MCF 10A (cell line): Measurements from ENCODE around the gene PDHX. TPM values are rescaled to one million over a fixed set of nuclear protein-coding genes. Genes with fewer than 3 reads are reported as not detected.

Experiments used
- BruUV-seq: library from RNA; stranded (reverse); fragments of 400-500 nt; replicated peaks from 2 replicates; lab custom pipeline; 2021; lab: Mats Ljungman, UMichigan
- CTCF ChIA-PET: fragments of 300-600 bp; sonication (Branson Sonifier 250); formaldehyde crosslinking; extraction: SDS; loops from one replicate; lab custom pipeline; 2021; ENCODE audit warnings: antibody characterized with exemption, inconsistent platforms; lab: Yijun Ruan, JAX
- POLR2A ChIA-PET: fragments of 300-600, 350-650 bp; sonication (Branson Sonifier 250); formaldehyde crosslinking; extraction: SDS; loops from one replicate; lab custom pipeline; 2020; ENCODE audit warnings: antibody characterized with exemption, inconsistent platforms; lab: Yijun Ruan, JAX
- DNase-seq: peaks from one replicate; pipeline ENCODE4 v3.0.0-alpha.2; 2018; ENCODE audit not compliant: unreplicated experiment
- H3K27ac Mint-ChIP-seq: one replicate; pipeline ENCODE4 v1.8.0; 2022; ENCODE audit warnings: mild to moderate bottlenecking, low read depth, mixed read lengths; ENCODE audit not compliant: unreplicated experiment
- H3K27me3 Mint-ChIP-seq: one replicate; pipeline ENCODE4 v1.8.0; 2022; ENCODE audit warnings: mixed read lengths; ENCODE audit not compliant: insufficient read depth, unreplicated experiment
- H3K36me3 Mint-ChIP-seq: one replicate; pipeline ENCODE4 v1.8.0; 2022; ENCODE audit warnings: mild to moderate bottlenecking, moderate library complexity, mixed read lengths; ENCODE audit not compliant: insufficient read depth, unreplicated experiment
- H3K4me1 Mint-ChIP-seq: one replicate; pipeline ENCODE4 v1.8.0; 2022; ENCODE audit warnings: mixed read lengths; ENCODE audit not compliant: insufficient read depth, unreplicated experiment
- H3K4me3 Mint-ChIP-seq: one replicate; pipeline ENCODE4 v1.8.0; 2022; ENCODE audit warnings: mild to moderate bottlenecking, moderate library complexity, mixed read lengths; ENCODE audit not compliant: unreplicated experiment
- H3K9me3 Mint-ChIP-seq: one replicate; pipeline ENCODE4 v1.8.0; 2022; ENCODE audit warnings: mixed read lengths; ENCODE audit not compliant: unreplicated experiment
- CTCF ChIP-seq: fragments of 200-600 bp; IDR thresholded peaks from one replicate; pipeline ENCODE4 v1.8.0; 2022; ENCODE audit warnings: antibody characterized with exemption, mild to moderate bottlenecking; ENCODE audit not compliant: unreplicated experiment
- intact Hi-C: fragments of 100-400 bp; cut with micrococcal nuclease; formaldehyde crosslinking; loops from 2 replicates; pipeline ENCODE4 v1.14.1; 2022
- total RNA-seq: library from RNA; stranded (reverse); gene quantifications from 2 replicates; pipeline ENCODE4 v1.2.3, GENCODE V29; 2022

PDHX gene
- total RNA-seq, 1 experiment from 2014 or later = 35.9 TPM

- ChIA-PET CTCF (no interaction called here), POLR2A (interaction anchor here (0.7 to 2.3 kb wide), 8 partner anchors 8 to 191 kb away, joined by 3 to 9 read pairs (median 4); partner anchors contain the start of genes APIP and PDHX)
- no TSS peak for BruUV-seq
- no peak for DNase-seq
- Mint-ChIP-seq H3K27ac (peak overlapping the region; percentile 89), H3K36me3 (peaks cover 51% of the 10 kb centered on the region), H3K4me1 (peaks cover 39% of the 10 kb centered on the region), H3K27me3 (no peaks in the 10 kb centered on the region), H3K9me3 (no peaks in the 10 kb centered on the region), H3K4me3 (no peak overlapping the region)
- intact Hi-C loops = no loop called here
- TF ChIP-seq CTCF = no peak
These were observed 62.1 kb downstream of the PDHX start for GRCh38 chr11:34978236-34979191.

GRCh38 chr11:34984514-34984913, 68.1 kb downstream of the PDHX start:
- intact Hi-C loops = no loop called here
- ChIA-PET CTCF (interaction anchor here (0.8 to 1.1 kb wide), 2 partner anchors 276 to 407 kb away, joined by 3 to 4 read pairs; no protein-coding TSS in a partner anchor), POLR2A (interaction anchor here (1.5 kb wide), 1 partner anchor 9 kb away, joined by 3 read pairs; no protein-coding TSS in a partner anchor)
- TF ChIP-seq CTCF = no peak
- no TSS peak for BruUV-seq
- Mint-ChIP-seq H3K4me3 (no peak overlapping the region), H3K36me3 (peaks cover 42% of the 10 kb centered on the region), H3K27me3 (no peaks in the 10 kb centered on the region), H3K27ac (no peak overlapping the region), H3K9me3 (no peaks in the 10 kb centered on the region), H3K4me1 (peaks cover 11% of the 10 kb centered on the region)
- DNase-seq = no peak

GRCh38 chr11:34986883-34987520, 70.6 kb downstream of the PDHX start:
- H3K27ac Mint-ChIP-seq = peak overlapping the region; percentile 70
- DNase-seq = no peak
- H3K27me3 Mint-ChIP-seq = no peaks in the 10 kb centered on the region
- CTCF ChIA-PET = interaction anchor here (0.6 to 1.1 kb wide), 4 partner anchors 191 to 498 kb away, joined by 3 read pairs; no protein-coding TSS in a partner anchor
- BruUV-seq = no TSS peak
- no peaks in the 10 kb centered on the region for H3K9me3 Mint-ChIP-seq
- peaks cover 11% of the 10 kb centered on the region for H3K4me1 Mint-ChIP-seq
- POLR2A ChIA-PET = interaction anchor here (1.6 to 2.1 kb wide), 2 partner anchors 11 to 152 kb away, joined by 4 to 11 read pairs; partner anchors contain the start of gene CD44
- TF ChIP-seq CTCF = no peak
- H3K4me3 Mint-ChIP-seq = no peak overlapping the region
- intact Hi-C loops = no loop called here
- peaks cover 29% of the 10 kb centered on the region for H3K36me3 Mint-ChIP-seq
